ENCODE measurements around the gene ANKRD39.
A peak's percentile ranks its signal among the peaks of the same experiment; 100 is the strongest.

Gene ANKRD39

GRCh38 chr2:96825057-96825456 lies 32.8 kb downstream of the ANKRD39 start:
- DNase-seq: no peak

GRCh38 chr2:96824079-96824870 lies 33.5 kb downstream of the ANKRD39 start:
- no peak for DNase-seq

- no peak for DNase-seq
Measured at GRCh38 chr2:96823198-96823597, 34.6 kb downstream of the ANKRD39 start.

GRCh38 chr2:96822786-96823185 lies 35.0 kb downstream of the ANKRD39 start:
- DNase-seq: no peak

- DNase-seq: no peak
Measured at GRCh38 chr2:96821113-96821675, 36.6 kb downstream of the ANKRD39 start.

DNA sequence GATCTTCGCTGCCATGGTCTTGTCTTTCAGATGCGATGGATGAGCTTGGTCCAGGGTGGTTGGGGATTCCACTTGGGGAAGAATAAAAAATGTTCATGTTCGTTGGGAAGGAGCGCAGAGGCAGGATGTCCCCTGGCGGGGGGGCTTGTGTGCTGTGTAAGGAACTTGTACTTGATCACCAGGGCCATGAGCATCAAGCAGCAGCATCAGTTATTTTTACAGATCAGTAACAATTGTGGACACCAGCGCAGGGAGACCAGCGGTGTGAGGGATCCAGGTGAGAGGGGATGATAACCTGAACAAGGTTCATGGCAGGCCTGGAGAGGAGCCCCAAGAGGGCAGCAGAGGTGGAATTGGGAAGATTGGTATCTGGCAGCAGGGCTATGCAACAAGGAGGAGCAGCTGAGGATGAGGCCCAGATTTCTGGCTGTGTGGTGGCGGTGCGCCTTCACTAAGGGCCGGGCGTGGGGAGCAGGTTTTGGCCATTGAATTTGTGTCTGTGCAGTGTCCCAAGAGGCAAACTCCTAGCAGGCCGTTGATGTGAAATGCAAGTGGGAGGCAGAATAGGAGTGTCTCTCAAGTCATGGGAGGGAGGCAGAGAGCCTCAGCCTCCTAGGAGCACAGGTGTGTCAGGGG lies 37.8 kb downstream of the ANKRD39 start:
- DNase-seq: no peak

- no peak for DNase-seq
Measured at GRCh38 chr2:96819128-96819875, 38.5 kb downstream of the ANKRD39 start.

- DNase-seq: no peak
Measured at GRCh38 chr2:96817882-96818281, 39.9 kb downstream of the ANKRD39 start.

DNA sequence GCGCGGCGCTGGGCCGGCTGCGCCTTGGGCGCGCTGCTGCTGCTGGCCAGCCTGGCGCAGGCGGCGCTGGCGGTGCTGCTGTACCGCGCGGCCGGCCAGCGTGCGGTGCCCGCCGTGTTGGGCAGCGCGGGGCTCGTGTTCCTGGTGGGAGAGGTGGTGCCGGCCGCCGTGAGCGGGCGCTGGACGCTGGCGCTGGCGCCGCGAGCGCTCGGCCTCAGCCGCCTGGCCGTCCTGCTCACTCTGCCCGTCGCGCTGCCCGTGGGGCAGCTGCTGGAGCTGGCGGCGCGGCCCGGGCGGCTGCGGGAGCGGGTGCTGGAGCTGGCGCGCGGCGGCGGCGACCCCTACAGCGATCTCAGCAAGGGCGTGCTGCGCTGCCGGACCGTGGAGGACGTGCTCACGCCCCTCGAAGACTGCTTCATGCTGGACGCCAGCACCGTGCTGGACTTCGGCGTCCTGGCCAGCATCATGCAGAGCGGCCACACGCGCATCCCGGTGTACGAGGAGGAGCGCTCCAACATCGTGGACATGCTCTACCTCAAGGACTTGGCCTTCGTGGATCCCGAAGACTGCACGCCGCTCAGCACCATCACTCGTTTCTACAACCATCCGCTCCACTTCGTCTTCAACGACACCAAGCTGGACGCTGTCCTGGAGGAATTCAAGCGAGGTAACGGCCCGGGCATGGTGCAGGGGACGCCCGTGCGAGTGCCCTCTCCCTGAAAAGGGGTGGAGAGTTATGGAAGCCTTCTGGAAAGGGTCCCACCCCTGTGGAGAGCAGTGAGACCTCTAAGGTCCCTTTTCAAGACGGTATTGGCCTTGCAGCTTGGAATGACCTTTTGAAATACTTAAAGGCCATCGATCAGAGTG lies 40.7 kb downstream of the ANKRD39 start:
- no peak for DNase-seq

- DNase-seq: peak; percentile 98
Measured at GRCh38 chr2:96816127-96816835, 41.5 kb downstream of the ANKRD39 start, which contains the start of gene CNNM3. CNNM3 (plus strand) TSS chr2:96816268; CDS start chr2:96816278, 10 bp downstream.

DNA sequence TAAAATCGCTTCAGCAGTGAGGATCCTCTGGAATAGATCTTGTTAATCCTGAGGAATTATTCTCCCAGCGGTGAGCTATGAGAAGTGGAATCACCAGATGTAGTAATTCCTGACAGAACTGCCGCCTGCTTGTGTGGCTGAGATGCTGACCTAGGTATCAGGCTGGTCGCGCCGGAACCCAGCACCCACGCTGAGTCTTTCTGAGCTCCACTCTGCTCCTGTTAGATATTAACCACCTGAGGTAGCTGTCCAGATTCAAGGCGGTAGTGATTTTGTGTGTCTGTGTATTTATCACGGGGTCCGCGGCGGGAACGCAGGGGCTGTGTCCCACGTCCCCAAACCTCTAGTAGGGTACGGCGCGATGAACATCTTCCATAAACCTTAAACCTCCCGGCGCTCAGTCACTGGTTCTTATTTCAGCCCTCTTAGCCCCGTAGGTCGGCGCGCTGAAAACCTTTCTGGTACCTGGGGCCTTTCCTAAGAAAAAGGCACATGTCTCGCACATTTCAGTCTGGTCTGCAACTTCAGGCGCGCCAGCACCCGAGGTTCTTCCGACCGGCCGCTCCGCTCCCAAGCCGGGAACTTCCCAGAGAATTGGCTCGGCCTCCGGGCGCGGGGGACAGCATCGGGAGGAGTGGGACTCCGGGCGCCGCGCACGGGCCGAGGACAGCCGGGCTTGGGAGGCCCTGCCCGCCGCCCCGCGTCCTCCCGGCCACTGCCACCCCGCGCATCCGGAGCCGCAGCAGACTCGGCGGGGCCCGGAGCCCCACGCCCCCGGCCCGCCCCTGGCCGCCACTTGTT lies 42.3 kb downstream of the ANKRD39 start:
- no peak for DNase-seq

DNA sequence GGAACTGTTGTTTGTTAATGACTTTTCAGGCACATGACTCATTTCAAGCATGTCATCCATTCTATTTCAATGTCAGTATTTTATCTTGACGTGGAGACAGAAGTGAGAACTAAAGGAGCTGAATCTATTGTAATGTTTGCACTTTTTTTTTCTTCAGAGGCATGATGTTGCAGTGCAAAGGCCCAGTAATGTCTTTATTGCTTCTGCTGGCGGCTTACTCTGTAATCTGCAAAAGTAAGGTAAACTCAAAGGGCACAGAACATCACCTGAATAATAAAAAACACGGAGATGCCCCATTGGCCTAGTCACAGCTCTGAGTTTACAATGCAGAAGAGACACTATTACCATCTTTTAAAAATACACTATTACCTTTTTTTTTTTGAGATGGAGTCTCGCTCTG lies 44.2 kb downstream of the ANKRD39 start:
- no peak for DNase-seq

DNA sequence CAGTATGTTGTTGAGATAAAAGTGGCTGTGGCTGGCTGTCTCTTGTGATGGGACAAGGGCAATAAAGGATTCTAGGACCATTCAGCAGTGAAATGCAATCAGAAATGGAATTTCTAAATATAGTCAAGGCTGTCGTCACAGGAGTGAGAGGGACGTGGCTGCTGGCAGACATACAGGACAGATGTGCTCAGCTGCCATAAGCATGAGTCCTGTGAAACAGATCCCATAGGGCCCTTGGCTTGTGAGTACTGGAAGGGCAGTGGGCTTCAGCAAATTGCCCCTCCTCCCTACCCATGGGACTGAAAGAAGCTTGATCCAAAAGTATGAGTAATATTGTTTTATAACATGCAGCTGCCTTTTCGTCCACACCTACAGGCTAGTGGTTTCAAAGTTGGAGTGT lies 45.9 kb downstream of the ANKRD39 start:
- no peak for DNase-seq

DNA sequence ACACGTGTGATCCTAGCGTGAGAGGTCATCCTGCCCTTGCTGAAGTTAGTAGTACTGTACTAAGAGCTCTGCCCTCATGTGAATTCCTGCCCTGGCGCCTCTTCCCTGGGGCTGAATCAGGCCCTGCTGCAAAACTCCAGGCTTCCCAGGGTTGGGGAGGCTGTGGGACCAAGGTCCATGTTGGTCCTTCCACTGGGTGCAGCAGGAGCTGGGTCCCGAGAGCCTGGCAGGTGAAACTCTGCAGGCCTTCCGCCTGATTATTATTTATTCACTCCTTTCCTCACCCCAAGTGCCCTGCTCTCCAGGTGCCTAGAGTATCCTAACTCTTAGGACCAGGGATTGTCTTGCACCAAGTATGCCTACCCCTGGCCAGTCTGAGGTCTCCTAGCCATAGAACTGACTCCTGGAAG lies 47.0 kb downstream of the ANKRD39 start:
- no peak for DNase-seq

DNA sequence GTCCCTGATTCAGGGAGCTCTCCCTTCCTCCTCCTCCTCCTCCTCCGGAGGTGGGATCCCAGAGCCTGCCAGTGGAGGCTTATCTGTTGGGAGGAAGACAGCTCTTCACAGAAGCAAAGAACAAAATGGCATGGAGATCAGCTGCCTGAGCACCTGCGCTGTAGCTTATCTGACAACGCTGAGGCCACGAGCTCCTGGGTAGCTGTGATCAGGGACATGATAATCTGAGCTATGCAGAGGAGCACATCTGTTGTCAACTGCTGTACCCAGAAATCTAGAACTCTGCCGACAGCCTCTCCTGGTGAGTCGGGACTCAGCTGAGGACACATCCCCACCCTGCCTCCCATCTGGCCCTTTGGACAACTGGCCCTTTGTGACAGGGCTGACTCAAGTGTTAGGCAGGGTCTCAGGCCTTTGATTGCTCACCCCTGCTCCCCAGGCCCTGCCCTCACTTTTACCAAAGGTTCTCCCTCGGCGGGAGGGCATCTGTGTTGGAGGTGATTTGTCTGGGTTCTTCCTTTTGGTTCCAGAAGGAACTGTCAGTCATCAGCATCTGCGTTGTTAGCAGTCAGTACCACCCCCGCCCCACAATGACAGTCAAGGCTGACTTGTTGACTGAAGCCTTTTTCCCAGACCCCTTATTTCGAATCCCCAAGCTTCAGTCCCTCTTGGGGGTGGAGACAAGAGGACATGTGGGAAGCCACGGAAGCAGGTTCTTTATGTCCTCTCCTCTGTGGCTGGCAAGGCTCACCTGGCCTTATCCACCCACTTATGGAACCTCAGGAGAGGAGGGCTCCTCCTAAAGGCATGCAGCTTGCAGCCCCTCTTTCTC lies 47.6 kb downstream of the ANKRD39 start:
- no peak for DNase-seq

- no peak for DNase-seq
Measured at GRCh38 chr2:96809216-96809882, 48.5 kb downstream of the ANKRD39 start.

DNA sequence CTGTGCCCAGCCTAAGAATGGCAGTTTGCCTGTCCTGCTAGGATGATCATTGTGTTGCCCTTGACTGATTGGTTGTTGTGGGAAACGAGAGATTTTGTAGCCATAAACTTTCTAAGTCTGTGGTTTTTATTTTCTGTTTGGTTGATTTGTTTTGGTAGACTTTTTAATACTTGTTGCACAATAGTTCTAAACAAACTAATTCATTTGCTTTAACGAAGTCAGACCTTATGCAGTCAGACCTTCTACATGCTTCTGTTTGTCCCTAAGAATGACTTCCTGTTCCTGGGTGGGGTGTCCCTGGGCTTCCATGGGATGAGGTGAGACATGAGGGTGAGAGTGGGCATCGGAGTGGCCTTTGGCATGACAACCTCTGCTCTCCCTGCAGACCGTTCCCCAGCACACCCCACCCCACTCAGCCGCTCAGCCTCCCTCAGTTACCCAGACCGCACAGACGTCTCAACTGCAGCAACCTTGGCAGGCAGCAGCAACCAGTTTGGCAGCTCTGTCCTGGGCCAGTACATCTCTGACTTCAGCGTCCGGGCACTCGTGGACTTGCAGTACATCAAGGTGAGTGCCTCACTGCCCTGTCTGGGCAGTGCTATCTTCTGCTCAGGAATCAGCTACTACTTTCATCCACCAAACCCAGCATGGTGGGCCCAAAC lies 49.5 kb downstream of the ANKRD39 start:
- DNase-seq: no peak

- DNase-seq: no peak
Measured at GRCh38 chr2:96807127-96807471, 50.7 kb downstream of the ANKRD39 start.
